ENCODE measurements around the gene CRNKL1.

GRCh38 chr20:20076297-20077065 lies 24.2 kb upstream of the CRNKL1 start:
- TF ChIP-seq CTCF (IDR thresholded peaks at IDR 0.05) (no peak), POLR2AphosphoS5 (IDR thresholded peaks at IDR 0.05) (no peak)

Measured in prostate gland (tissue), 2 donors.